Measurements from ENCODE around the gene SUPT3H.
"Not testable (repeated sequence)": the region's sequence is repeated elsewhere in the genome, so short reads cannot be mapped to it uniquely, and the experiment has no call there.

Gene SUPT3H

GRCh38 chr6:45184040-45184439 lies 193.7 kb downstream of the SUPT3H start:
- no peak for DNase-seq (ENCODE audit: low read depth in 2 of 2)

- not testable (repeated sequence) for DNase-seq (ENCODE audit: low read depth in 2 of 2)
Observed at GRCh38 chr6:45176373-45176772, 201.4 kb downstream of the SUPT3H start.

DNA sequence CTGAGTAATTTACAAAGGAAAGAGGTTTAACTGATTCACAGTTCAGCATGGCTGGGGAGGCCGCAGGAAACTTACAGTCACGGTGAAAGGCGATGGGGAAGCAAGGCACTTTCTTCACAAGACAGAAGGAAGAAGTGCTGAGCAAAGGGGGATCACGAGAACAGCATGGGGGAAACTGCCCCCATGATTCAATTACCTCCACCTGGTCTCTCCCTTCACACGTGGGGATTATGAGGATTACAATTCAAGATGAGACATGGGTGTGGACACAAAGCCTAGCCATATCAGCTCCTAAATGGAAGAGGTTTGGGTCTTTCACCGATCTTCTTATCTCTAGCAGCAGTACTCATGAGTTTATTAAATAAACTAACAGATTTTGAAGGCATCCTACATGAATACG lies 202.5 kb downstream of the SUPT3H start:
- DNase-seq (ENCODE audit: low read depth in 2 of 2): no peak

GRCh38 chr6:45174045-45174444 lies 203.7 kb downstream of the SUPT3H start:
- no peak for DNase-seq (ENCODE audit: low read depth in 2 of 2)

DNA sequence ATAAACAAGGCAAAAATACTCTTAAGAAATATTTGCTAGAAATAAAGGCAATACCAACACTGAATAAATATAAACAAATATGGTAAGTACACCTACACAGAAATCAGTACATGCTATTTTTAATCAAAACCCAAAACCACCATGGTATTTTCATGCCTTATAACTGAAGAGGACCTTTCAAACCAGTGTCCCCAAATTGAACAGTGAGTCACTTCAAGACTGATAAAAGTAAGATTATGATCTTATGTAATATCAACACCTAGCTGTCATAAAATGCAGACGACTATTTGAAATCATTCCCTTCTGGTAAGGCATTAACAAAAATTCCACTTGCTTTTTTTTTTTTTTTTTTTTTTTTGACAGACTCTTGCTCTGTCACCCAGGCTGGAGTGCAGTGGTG lies 206.4 kb downstream of the SUPT3H start:
- DNase-seq (ENCODE audit: low read depth in 2 of 2): no peak

DNA sequence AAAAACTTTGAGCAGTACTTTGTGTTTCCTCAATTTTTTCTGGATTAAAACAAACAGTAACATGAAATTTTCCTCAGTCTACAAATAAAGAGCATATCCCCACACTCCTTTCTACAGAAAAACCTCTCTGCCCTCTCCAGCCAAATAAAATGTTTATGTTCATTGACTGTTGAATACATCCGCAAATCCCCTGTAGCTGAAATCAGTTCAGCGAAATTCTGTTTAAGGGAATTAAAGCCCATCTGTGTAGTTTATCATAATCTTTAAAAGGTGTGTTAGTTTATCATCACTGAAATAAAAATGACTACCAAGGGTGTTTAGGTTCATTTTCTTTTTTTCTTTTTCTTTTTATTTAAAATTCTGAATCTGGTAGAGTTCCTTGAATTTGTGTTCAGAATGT lies 207.4 kb downstream of the SUPT3H start:
- DNase-seq (ENCODE audit: low read depth in 2 of 2): no peak

- DNase-seq (ENCODE audit: low read depth in 2 of 2): no peak
Observed at GRCh38 chr6:45169815-45170214, 207.9 kb downstream of the SUPT3H start.

- no peak for DNase-seq (ENCODE audit: low read depth in 2 of 2)
Observed at GRCh38 chr6:45163952-45164766, 213.6 kb downstream of the SUPT3H start.

DNA sequence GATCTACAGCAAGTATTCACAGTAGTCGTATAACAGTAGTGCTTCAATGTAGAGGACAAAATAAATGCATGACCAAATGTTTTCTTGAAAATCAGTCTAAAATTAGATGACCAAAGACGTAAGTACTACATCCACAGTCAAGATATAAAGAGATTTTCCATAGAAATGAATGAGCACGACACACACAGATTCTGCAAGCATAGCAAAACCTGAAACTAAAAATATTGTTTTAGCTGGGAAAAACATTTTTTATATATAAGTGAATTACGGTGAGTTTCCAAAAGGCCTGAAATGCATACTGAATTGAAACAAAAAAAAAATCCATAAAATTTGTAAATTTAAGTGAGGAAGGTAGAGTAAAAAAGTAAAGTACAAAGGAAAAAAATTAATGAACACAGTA lies 217.4 kb downstream of the SUPT3H start:
- DNase-seq (ENCODE audit: low read depth in 2 of 2): no peak

DNA sequence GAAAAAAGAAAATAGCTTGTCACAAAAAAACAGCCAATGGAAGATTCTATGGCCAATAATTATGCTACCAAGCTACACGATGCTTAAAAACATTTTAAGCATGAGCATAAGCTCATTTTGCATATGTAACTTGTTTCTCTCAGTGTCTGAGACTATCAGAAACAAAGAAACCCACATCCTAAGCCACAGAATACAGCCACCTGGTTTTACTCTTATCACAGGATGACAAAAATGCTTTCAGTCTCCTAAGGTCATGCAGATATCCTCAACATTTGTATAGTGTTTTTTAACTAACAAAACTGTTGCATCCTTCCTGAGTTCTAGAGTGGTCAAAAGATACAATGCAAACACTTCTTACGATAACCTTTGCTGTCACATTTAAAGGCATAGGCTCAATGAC lies 221.7 kb downstream of the SUPT3H start:
- no peak for DNase-seq (ENCODE audit: low read depth in 2 of 2)

GRCh38 chr6:45155341-45155894 lies 222.3 kb downstream of the SUPT3H start:
- DNase-seq (ENCODE audit: low read depth in 2 of 2): no peak

GRCh38 chr6:45154679-45155078 lies 223.1 kb downstream of the SUPT3H start:
- DNase-seq (ENCODE audit: low read depth in 2 of 2): no peak

GRCh38 chr6:45148711-45149341 lies 228.9 kb downstream of the SUPT3H start:
- no peak for DNase-seq (ENCODE audit: low read depth in 2 of 2)

GRCh38 chr6:45148278-45148677 lies 229.5 kb downstream of the SUPT3H start:
- DNase-seq (ENCODE audit: low read depth in 2 of 2): no peak

GRCh38 chr6:45145658-45146057 lies 232.1 kb downstream of the SUPT3H start:
- DNase-seq (ENCODE audit: low read depth in 2 of 2): not testable (repeated sequence)

DNA sequence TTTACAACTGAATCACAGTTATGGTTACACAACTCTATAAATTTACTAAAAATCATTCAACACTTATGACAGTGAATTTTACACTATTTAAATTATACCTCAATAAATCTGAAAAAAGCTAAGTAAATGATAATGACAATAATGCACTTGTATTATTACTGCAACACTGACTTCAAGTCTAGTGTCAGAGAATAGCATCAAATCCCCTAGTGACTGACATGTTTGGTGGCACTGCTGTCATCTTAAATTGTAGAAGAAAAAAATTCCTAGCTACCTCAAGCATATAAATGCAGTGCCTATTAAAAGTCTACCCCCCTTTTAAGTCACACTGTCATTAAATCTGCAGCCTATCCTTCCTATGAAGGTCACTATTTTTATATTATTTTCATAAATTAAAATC lies 239.0 kb downstream of the SUPT3H start:
- DNase-seq (ENCODE audit: low read depth in 2 of 2): no peak

- no peak for DNase-seq (ENCODE audit: low read depth in 2 of 2)
Observed at GRCh38 chr6:45136495-45136894, 241.2 kb downstream of the SUPT3H start.

DNA sequence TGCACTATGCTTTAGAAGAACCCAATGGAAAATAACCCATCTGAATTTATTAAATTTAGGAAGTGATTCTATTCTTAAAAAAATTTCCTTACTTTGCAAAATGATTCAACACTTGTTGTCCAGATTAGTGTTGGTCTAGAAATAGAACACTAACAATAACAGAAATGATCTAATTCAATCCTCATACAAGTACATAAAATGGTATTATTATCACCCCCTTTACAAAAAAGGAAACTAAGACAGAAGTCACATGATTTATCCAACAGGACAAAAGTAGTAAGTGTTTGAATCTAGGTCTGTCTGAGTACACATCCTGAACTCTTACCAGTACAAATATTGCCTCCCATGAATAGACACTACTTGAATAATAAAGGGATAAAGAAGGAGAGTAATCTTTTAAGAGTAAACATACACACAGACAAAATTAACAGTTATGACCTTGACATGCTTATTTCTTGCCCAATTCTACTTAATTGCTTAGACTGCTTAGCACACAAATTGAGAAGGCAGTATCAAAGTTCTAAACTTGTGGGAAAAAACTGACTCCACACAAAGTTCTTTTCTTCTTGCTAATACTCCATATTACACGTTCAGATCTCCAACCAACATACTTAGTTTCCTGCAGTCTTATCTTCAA lies 245.0 kb downstream of the SUPT3H start:
- no peak for DNase-seq (ENCODE audit: low read depth in 2 of 2)

DNA sequence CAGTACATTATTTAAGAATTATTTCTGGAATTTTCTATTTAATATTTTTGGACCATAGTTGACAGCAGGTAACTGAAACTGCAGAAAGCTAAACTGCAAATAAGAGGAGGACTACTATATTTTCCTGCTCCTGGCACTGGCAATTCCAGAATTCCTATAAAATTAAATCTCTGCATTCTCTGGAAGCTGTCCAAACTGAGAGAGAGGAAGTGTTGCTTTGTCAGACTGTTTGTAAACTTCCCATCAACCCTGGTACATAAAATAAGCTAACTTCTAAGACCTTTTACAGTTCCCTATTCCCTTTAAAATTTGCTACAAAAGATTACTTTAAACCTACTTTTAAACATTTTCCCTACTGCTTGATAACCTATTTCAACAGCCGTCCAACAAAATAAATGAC lies 245.7 kb downstream of the SUPT3H start:
- DNase-seq (ENCODE audit: low read depth in 2 of 2): no peak

DNA sequence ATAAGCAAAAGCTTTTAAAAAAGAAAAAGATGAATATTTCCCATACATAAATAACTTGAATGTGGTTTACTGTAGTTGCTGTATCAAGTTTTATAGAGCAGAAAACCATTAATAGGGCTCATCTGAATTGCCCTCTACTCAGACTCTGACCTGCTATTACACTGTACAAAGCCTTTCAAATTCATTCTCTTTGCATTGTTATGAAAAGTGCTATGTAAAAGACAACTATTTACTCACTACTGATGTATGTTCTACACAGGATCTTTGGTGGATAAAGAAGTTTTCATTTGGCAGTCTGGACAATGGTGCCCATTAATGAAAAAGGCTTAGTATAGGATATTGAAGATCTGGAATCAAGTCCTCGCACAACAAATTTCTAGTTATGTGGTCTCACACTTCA lies 248.7 kb downstream of the SUPT3H start:
- DNase-seq (ENCODE audit: low read depth in 2 of 2): no peak

GRCh38 chr6:45127185-45127584 lies 250.5 kb downstream of the SUPT3H start:
- no peak for DNase-seq (ENCODE audit: low read depth in 2 of 2)

DNA sequence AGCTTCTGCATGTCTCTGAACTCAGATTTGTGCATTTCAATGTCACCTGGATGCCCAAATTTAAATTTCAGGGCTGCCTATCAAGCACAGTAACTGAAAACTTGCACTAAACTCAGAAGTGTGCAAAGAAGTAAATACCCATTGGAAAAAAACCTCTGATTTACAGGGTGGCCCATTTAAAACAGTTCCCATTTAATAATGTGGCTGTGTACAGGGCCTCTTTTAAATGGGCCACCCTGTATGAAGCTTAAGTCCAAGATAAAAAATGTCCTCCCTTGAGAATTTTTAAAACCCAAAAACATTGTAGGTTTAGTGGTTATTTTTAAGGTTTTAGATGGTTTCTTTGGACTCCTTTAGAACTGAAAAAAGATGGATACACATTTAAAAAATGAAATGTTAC lies 251.7 kb downstream of the SUPT3H start:
- no peak for DNase-seq (ENCODE audit: low read depth in 2 of 2)

- no peak for DNase-seq (ENCODE audit: low read depth in 2 of 2)
Observed at GRCh38 chr6:45123023-45123422, 254.7 kb downstream of the SUPT3H start.

Measured in stimulated activated CD8-positive, alpha-beta memory T cell treated with anti-CD3 and anti-CD28 coated beads, Interleukin-2, amount 100 ng/mL, for 48 hours (primary cell).